AG09309 (cell line): Measurements from ENCODE around the gene FAM151A.

ENCODE experiments used
- DNase-seq: peaks from one replicate; pipeline ENCODE4 v3.0.0-alpha.2; 2010; ENCODE audit warnings: low read depth
- H3K4me3 ChIP-seq: 2 replicates; pipeline ENCODE4 v1.5.1; 2011; ENCODE audit warnings: mild to moderate bottlenecking, low read depth, low read length, moderate library complexity; ENCODE audit not compliant: control insufficient read depth
- CTCF ChIP-seq: IDR thresholded peaks from 2 replicates; pipeline ENCODE4 v1.5.1; 2011; ENCODE audit warnings: mild to moderate bottlenecking, low read depth, low read length, inconsistent platforms; ENCODE audit not compliant: insufficient read depth, control insufficient read depth; ENCODE audit errors: missing control alignments

Gene FAM151A

GRCh38 chr1:54614563-54614962, 8.8 kb downstream of the FAM151A start:
- TF ChIP-seq CTCF: no peak
- DNase-seq: no peak
- no peak overlapping the region for H3K4me3 ChIP-seq

GRCh38 chr1:54614024-54614423, 9.3 kb downstream of the FAM151A start:
- H3K4me3 ChIP-seq: no peak overlapping the region
- TF ChIP-seq CTCF: no peak
- no peak for DNase-seq

- H3K4me3 ChIP-seq: no peak overlapping the region
- TF ChIP-seq CTCF: no peak
- no peak for DNase-seq
These were observed 11.7 kb downstream of the FAM151A start for GRCh38 chr1:54611621-54612020.

DNA sequence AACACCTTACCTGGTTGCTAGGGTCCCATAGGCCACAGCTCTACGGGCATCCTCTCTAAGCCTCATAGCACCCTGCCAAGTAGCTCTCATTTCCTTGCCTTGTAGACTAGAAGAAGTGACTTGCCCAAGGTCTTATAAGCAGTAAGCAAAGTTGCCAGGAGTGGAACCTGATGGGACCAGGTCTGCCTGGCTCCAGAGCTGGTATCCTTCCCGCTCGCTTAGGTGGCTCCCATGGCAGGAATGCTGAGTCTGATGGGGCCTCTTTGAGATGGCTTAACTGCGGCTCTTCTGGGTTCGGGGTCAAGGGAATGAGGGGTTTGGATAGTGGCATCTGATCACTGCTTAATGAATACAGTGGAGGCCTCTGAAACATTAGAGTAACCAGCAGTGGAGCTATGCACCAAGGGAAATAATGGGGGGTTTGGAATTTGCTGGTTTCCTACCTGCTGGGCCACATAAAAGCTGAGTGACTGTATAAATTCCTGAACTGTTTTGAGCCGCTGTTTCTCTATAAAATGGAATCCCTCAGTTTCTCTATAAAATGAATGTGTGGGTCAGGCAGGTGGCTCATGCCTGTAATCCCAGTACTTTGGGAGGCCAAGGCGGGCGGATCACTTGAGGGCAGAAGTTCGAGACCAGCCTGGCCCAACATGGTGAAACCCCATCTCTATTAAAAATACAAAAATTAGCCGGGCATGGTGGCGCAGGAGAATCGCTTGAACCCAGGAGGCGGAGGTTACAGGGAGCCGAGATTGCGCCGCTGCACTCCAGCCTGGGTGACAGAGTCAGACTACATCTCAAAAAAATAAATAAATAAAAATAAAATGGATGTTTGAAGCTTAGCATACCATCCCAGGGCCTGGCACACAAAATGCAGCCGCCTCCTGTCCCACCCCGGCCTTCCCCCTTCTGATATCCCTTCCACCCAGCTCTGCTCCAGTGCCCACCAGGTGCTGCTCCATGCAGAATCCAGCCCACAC, 12.4 kb downstream of the FAM151A start:
- no peak overlapping the region for H3K4me3 ChIP-seq
- TF ChIP-seq CTCF: no peak
- DNase-seq: no peak

GRCh38 chr1:54610048-54610447, 13.3 kb downstream of the FAM151A start:
- no peak overlapping the region for H3K4me3 ChIP-seq
- DNase-seq: no peak
- no peak for TF ChIP-seq CTCF

DNA sequence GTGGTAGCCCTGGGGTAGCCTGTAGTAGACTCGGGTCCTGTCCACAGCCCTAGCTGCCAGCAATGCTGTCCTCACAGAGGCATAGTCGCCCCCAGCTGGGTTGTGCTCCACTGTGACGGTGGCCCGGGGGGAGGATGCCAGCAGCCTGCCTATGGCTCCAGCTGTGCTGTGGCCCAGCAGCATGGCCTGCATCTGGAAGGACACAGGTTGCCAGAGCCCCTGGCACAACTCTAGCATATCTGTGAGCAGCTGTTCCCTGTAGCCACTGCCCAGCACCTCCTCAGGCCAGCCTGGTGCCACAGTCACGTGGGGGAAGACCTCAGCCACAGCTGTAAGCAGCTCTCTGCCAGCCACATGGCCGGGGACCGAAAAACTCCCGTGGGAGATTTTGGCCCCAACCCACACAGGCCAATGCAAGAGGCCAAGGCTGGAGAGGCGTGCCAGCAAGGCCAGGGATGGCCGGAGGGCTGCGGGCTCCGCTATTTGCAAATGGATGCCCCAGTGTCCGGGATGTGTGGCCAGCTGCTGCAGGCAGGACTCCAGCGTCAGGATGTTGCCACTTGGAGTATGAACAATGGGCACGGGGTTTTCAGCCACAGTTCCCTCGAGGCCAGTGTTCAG, 13.9 kb downstream of the FAM151A start:
- H3K4me3 ChIP-seq: no peak overlapping the region
- no peak for TF ChIP-seq CTCF
- DNase-seq: no peak
